ENCODE data around the gene GFAP.

Gene GFAP

GRCh38 chr17:44910231-44911106, 4.8 kb downstream of the GFAP start:
- no peak for TF ChIP-seq CTCF (IDR thresholded peaks at IDR 0.05)

GRCh38 chr17:44909681-44910144, 5.6 kb downstream of the GFAP start:
- TF ChIP-seq CTCF (IDR thresholded peaks at IDR 0.05), result no peak

- no peak for TF ChIP-seq CTCF (IDR thresholded peaks at IDR 0.05)
Measured at GRCh38 chr17:44908761-44909326, 6.5 kb downstream of the GFAP start.

GRCh38 chr17:44907729-44908470, 7.4 kb downstream of the GFAP start:
- TF ChIP-seq CTCF (IDR thresholded peaks at IDR 0.05), result no peak

- TF ChIP-seq CTCF (IDR thresholded peaks at IDR 0.05), result no peak
Measured at GRCh38 chr17:44906763-44907728, 8.3 kb downstream of the GFAP start.

- no peak for TF ChIP-seq CTCF (IDR thresholded peaks at IDR 0.05)
Measured at GRCh38 chr17:44906010-44906646, 9.2 kb downstream of the GFAP start.

Data from LNCAP (cell line).